Stimulated activated CD8-positive, alpha-beta memory T cell treated with anti-CD3 and anti-CD28 coated beads, Interleukin-4, amount 100 ng/mL, for 4 hours (primary cell): ENCODE measurements around the gene TTN.
"Not testable (repeated sequence)": the region's sequence is repeated elsewhere in the genome, so short reads cannot be mapped to it uniquely, and the experiment has no call there.

ENCODE experiments used
- DNase-seq, 2 donors: peaks; one replicate each; pipeline ENCODE4 v3.0.0-alpha.2; 2020; ENCODE audit warnings: low read depth in 2 of 2, low spot score in 1 of 2

TTN gene

GRCh38 chr2:178674122-178674521, 133.1 kb downstream of the TTN start:
- DNase-seq: no peak

GRCh38 chr2:178666458-178666857, 140.8 kb downstream of the TTN start:
- DNase-seq: no peak

- DNase-seq: not testable (repeated sequence)
Measured at GRCh38 chr2:178658480-178658879, 148.7 kb downstream of the TTN start.

GRCh38 chr2:178650554-178650953, 156.7 kb downstream of the TTN start:
- no peak for DNase-seq

- no peak for DNase-seq
Measured at GRCh38 chr2:178644919-178645318, 162.3 kb downstream of the TTN start.

DNA sequence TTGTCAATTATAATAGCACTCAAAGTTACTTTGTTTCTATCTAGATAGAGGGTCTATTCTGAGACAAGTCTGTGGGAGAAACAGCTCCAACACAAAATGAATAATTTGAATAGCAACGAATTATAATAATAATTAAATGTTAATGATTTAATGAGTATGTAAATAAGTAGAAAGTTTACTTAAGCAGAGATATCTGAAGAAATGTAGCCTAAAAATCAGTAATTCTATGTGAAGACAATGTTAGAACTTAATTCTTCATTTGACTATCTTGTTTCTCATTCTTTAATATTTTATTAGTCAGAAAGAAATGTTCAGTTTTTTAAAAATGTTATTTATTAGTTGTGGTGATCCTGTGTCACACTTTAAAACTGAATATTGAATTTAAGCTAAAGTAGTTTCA, 165.7 kb downstream of the TTN start:
- DNase-seq: no peak

DNA sequence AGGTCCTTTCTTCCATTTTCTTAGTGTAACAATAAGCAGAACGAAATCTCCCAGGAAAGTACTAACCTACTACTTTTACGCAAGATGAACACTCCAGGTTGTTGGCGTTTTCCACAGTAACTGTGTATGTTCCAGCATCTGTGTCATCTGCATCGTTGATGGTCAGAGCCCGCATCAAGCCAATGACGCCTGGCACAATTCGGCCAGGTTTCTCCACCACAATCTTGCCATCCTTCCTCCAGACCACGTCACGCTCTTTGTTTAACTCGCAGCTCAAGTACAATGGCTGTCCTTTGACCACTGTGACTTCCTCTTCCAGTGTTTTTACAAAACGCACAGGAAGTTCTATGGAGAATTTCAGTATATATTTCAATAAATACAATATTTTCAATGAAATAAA, 171.3 kb downstream of the TTN start:
- no peak for DNase-seq

- DNase-seq: no peak
Measured at GRCh38 chr2:178632729-178633128, 174.5 kb downstream of the TTN start.

DNA sequence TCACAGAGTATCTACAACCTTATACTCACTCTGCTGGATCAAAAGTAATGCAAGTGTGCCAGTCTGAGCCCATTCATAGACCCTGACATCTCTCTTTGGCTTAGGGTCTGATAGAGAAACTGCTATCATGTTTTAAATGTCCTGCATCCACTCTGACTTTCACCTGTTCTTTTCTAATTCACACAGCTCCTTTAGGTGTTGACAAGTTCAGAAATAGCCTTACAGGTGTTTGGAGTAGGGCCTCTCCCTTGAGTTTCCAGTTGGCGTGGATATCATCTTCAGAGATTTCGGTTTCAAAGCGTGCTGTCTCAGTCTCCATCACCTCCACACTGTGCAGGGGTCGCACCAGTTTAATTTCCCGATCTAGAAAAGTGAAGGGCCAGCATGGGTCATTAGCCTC, 176.6 kb downstream of the TTN start:
- no peak for DNase-seq

GRCh38 chr2:178629463-178629862, 177.8 kb downstream of the TTN start:
- no peak for DNase-seq

DNA sequence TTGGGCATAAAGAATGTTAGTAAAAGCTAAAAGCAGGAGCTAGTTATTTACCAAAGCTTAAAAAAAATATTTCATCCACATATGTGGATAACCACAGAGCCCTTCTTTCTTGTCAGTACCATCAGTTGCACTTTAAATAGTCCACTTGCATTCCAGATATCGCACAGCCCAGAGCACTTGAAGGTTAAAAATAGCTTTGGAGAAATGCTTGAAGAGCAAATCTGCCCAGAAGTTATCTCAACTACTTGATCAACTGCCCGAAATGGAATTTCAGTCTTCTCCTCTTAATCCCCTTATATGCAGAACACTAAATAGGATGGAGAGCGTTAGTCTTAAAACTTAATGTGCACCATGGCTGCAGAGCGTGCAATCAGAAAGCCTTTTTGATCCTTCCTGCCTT, 178.6 kb downstream of the TTN start:
- DNase-seq: no peak

DNA sequence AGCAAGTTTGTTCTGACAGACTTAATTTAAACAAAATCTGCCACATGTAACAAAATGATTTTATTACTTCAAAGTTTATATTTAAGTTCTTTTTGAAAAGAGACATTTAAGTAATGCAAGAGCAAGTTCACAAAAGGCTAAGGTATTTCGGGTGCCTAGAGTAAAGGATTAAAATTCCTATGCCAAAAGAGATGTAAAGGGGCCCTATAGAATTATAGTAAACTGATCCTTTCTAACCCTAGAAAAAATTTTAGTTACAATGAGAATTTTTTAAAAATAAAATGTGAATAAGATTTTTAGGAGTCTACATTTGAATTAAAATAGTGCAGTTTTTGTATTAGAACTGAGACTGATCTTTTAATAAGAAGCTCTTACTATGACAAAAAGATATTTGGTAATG, 179.8 kb downstream of the TTN start:
- DNase-seq: no peak

DNA sequence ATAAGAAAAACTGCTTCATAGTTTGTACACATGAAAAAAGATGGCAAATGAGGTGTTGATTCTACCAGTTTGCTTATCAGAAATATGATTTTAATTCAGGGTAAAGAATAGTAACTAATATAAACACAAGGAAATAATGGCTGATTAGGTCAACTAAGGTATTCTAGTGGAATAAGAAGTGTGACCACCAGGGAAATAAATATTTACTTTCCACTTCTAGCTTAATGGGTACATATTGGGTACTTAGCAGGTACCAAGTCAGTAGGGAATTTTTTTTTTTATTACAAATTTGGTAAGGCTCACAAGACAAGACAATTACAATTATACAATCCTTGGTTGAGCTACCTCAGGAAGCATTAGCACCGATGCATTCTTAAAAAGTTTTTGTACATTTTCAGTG, 191.3 kb downstream of the TTN start:
- DNase-seq: no peak

DNA sequence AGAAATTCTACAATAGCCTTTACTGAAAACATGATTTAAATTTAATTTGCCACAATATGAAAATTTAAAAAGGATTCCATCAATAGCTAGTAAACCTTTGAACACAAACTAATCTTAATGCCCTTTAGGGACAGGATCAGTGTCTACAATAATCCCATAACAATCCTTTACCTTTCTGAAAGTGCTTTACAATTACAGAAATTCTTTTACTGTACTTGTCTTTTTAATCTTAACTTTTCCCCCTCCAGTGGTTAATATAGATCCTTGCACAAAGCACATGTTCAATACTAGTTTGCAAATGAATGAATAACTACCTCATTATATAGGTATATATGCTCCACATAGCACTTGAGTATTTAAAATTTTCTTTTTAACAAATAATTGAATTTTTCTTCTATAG, 204.3 kb downstream of the TTN start:
- no peak for DNase-seq

DNA sequence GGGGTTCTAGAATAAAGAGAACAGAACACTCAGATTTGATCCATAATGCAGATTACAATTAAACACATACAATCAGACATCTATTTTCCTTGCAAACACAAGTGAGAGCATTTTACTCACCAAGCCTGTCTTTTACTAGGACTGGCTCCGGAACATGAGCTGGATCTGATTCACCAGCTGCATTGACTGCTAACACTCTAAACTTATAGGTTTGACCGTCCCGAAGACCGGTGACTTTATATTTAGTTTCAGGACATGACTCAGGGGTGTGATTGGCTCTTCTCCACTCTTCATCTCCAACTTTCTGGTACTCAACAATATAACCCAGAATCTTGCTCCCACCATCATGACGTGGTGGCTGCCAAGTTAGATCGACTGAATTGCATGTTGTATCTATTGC, 214.6 kb downstream of the TTN start:
- no peak for DNase-seq

DNA sequence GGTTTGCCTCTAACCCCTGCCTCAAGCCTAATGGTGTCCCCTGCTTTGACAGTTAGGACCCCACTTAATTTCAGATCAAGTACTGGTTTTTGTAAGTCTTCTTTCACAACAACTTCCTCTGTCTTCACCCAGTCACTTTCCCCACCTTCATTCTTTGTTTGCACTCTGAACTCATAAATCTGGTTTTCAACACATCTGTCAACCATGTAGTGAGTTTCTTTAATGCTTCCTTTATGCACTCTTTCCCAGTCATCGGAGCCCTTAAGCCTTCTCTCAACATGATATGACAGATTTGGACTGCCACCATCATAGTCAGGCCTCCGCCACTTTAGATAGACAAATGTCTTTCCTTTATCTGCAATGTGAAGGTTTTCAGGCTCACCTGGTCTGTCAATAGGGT, 217.9 kb downstream of the TTN start:
- DNase-seq: no peak

GRCh38 chr2:178584666-178585065, 222.6 kb downstream of the TTN start:
- no peak for DNase-seq

- DNase-seq: no peak
Measured at GRCh38 chr2:178579006-178579405, 228.2 kb downstream of the TTN start.

DNA sequence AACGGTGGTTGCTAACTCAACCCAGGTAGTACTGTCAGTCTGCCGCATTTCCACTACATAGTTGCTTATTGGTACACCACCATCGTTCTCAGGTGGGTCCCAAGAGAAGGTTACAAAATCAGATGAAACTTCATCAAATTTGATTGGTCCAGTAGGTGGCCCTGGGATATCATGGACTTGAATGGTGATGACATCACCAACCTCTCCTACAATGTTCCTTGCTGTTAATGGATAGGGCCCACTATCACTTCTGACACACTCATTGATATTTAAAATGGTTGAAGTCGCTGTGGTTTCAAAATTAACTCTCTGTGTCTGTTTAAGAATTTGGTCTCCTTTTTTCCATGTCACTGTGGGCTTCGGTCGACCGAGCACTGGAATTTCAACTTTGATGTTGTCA, 232.4 kb downstream of the TTN start:
- no peak for DNase-seq

DNA sequence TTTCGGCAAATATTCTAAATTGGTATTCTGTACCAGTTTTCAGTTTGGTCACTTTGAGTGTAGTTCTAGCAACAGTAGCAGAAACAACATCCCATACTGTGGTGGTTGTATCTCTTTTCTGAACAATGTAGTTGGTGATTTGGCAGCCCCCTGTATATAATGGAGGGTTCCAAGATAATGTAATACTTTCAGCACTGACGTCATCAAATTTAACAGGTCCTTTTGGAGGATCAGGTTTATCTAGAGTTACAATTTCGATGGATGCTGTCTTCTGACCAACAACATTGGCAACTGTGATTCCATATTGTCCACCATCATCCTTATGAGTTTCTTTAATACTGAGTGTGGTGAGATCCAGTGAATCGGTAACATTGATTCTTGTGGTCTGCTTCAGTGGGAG, 239.0 kb downstream of the TTN start:
- DNase-seq: no peak

- DNase-seq: no peak
Measured at GRCh38 chr2:178553047-178553446, 254.2 kb downstream of the TTN start.

DNA sequence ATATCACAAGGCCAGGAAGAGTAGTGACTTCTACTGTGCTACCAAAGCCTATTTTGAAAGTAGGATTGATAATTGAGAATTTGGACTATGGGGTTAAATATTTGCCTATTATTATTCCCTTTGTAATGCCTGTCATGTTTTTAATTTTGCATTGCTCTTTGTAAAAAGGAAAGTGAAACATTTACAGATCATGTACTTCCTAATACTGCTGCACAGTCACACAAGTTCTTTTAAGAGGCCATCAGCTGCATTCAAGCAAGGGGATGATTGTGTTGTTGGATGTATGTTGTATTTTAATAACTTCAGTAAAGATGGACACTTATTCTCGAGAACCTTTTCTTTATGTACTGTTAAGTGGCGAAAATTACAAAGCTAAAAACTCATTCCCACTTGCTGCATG, 256.9 kb downstream of the TTN start:
- no peak for DNase-seq

GRCh38 chr2:178542569-178542968, 264.7 kb downstream of the TTN start:
- DNase-seq: no peak

GRCh38 chr2:178542161-178542560, 265.1 kb downstream of the TTN start:
- DNase-seq: no peak
